H1 (cell line): Measurements from ENCODE around the gene VPS13D. TPM values are rescaled to one million over a fixed set of nuclear protein-coding genes. Genes with fewer than 3 reads are reported as not detected.

Experiments
- CTCF ChIA-PET: fragments of 300-600 bp; sonication (Branson Sonifier 250); formaldehyde crosslinking; loops from one replicate; lab custom pipeline; 2021; ENCODE audit not compliant: partially characterized antibody; lab: Charles Lee
- POLR2A ChIA-PET: fragments of 300-600 bp; sonication (Branson Sonifier 250); formaldehyde crosslinking; loops from one replicate; lab custom pipeline; 2021; ENCODE audit warnings: inconsistent platforms; ENCODE audit not compliant: partially characterized antibody; lab: Charles Lee
- DNase-seq, 2 experiments: peaks; one replicate each; pipeline versions ENCODE4 v3.0.0 to v3.0.0-alpha.2; 2010 to 2022; ENCODE audit warnings: low spot score in 2 of 2, low read depth in 1 of 2, mixed read lengths in 1 of 2
- FAIRE-seq: peaks from 2 replicates; lab custom pipeline; 2011; peaks lifted over from hg19 to GRCh38; lab: Jason Lieb, UNC
- H2AFZ ChIP-seq: 2 replicates; pipeline ENCODE4 v1.8.1; 2012; ENCODE audit warnings: low read length, inconsistent platforms
- H2AK5ac ChIP-seq: 2 replicates; pipeline ENCODE4 v1.6.1; 2013; ENCODE audit warnings: low read depth, low read length
- H2BK120ac ChIP-seq: replicated peaks from 2 replicates; pipeline ENCODE3; 2013; ENCODE audit warnings: low read depth, low read length, inconsistent platforms
- H2BK12ac ChIP-seq: 2 replicates; pipeline ENCODE4 v1.6.1; 2013; ENCODE audit warnings: low read depth, low read length
- H2BK15ac ChIP-seq: 2 replicates; pipeline ENCODE4 v1.6.1; 2013; ENCODE audit warnings: low read length
- H2BK20ac ChIP-seq: 2 replicates; pipeline ENCODE4 v1.6.1; 2013; ENCODE audit warnings: low read length
- H2BK5ac ChIP-seq: 2 replicates; pipeline ENCODE4 v1.6.1; 2013; ENCODE audit warnings: low read depth, low read length
- H3K14ac ChIP-seq: 2 replicates; pipeline ENCODE4 v1.6.1; 2013; ENCODE audit warnings: inconsistent platforms; ENCODE audit not compliant: insufficient read length
- H3K18ac ChIP-seq: 2 replicates; pipeline ENCODE4 v1.6.1; 2013; ENCODE audit warnings: low read length; ENCODE audit errors: extremely low read depth
- H3K23ac ChIP-seq: 2 replicates; pipeline ENCODE4 v1.6.1; 2013; ENCODE audit warnings: inconsistent platforms; ENCODE audit not compliant: insufficient read length
- H3K23me2 ChIP-seq: 2 replicates; pipeline ENCODE4 v1.6.1; 2013; ENCODE audit warnings: low read depth, low read length
- H3K27ac ChIP-seq: 2 replicates; pipeline ENCODE4 v1.6.1; 2011; ENCODE audit warnings: low read depth, low read length, inconsistent platforms
- H3K27me3 ChIP-seq, 4 experiments: replicated peaks in 1 of 4; 1 replicate in 1 of 4; 2 replicates in 3 of 4; pipeline versions ENCODE4 v1.6.1 to v1.8.1; 2011 to 2013; ENCODE audit warnings: low read length in 3 of 4, mild to moderate bottlenecking in 3 of 4, inconsistent platforms in 2 of 4, mixed read lengths in 2 of 4, moderate library complexity in 1 of 4; ENCODE audit not compliant: control insufficient read depth in 3 of 4, insufficient read depth in 3 of 4; ENCODE audit errors: extremely low read depth in 1 of 4
- H3K36me3 ChIP-seq, 4 experiments: 2 replicates each; pipeline versions ENCODE4 v1.6.1 to v1.8.1; 2011 to 2013; ENCODE audit warnings: mild to moderate bottlenecking in 4 of 4, low read length in 3 of 4, moderate library complexity in 2 of 4, control low read depth in 1 of 4, inconsistent platforms in 1 of 4; ENCODE audit not compliant: insufficient read depth in 4 of 4, control insufficient read depth in 2 of 4
- H3K4ac ChIP-seq: replicated peaks from 2 replicates; pipeline ENCODE3; 2013; ENCODE audit warnings: low read length, low read depth, mixed read lengths, inconsistent platforms; ENCODE audit not compliant: insufficient read length
- H3K4me1 ChIP-seq, 4 experiments: replicated peaks in 1 of 4; 1 replicate in 1 of 4; 2 replicates in 3 of 4; pipeline versions ENCODE4 v1.6.1 to v1.8.1; 2011 to 2013; ENCODE audit warnings: low read length in 3 of 4, inconsistent platforms in 2 of 4, mixed read lengths in 1 of 4; ENCODE audit not compliant: insufficient read depth in 4 of 4, control insufficient read depth in 3 of 4
- H3K4me2 ChIP-seq, 2 experiments: 2 replicates each; pipeline versions ENCODE4 v1.6.1 to v1.8.1; 2011 to 2013; ENCODE audit warnings: low read depth in 2 of 2, low read length in 2 of 2, control low read depth in 1 of 2, inconsistent platforms in 1 of 2, mild to moderate bottlenecking in 1 of 2; ENCODE audit not compliant: insufficient read depth in 1 of 2
- H3K4me3 ChIP-seq, 4 experiments: fragments of 200-600, 300-600 bp in 1 of 4; sonication (generic), shearing (Covaris generic), sonication (Bioruptor Twin) in 1 of 4; 2 replicates each; pipeline versions ENCODE4 v1.5.1 to v1.8.1; 2011 to 2016; ENCODE audit warnings: low read length in 4 of 4, low read depth in 3 of 4, control low read depth in 2 of 4, inconsistent platforms in 2 of 4, mild to moderate bottlenecking in 2 of 4, mixed read lengths in 1 of 4, moderate library complexity in 1 of 4; ENCODE audit not compliant: insufficient read depth in 2 of 4; ENCODE audit errors: extremely low read depth in 1 of 4
- H3K56ac ChIP-seq: replicated peaks from 2 replicates; pipeline ENCODE3; 2013; ENCODE audit warnings: low read depth, mild to moderate bottlenecking, mixed read lengths, low read length, inconsistent platforms; ENCODE audit not compliant: insufficient read length
- H3K79me1 ChIP-seq: 2 replicates; pipeline ENCODE4 v1.6.1; 2013; ENCODE audit warnings: low read depth, low read length, control low read depth
- H3K79me2 ChIP-seq, 2 experiments: 2 replicates each; pipeline versions ENCODE4 v1.6.1 to v1.8.1; 2012 to 2013; ENCODE audit warnings: low read length in 2 of 2, mild to moderate bottlenecking in 2 of 2, inconsistent platforms in 1 of 2; ENCODE audit not compliant: insufficient read depth in 2 of 2, control insufficient read depth in 1 of 2
- H3K9ac ChIP-seq, 4 experiments: replicated peaks in 1 of 4; 1 replicate in 1 of 4; 2 replicates in 3 of 4; pipeline versions ENCODE4 v1.6.1 to v1.8.1; 2011 to 2013; ENCODE audit warnings: low read depth in 3 of 4, low read length in 3 of 4, control low read depth in 2 of 4, mild to moderate bottlenecking in 2 of 4, moderate library complexity in 2 of 4, inconsistent platforms in 1 of 4; ENCODE audit errors: extremely low read depth in 1 of 4
- H3K9me3 ChIP-seq, 2 experiments: 2 replicates each; pipeline versions ENCODE4 v1.6.1 to v1.8.1; 2012 to 2013; ENCODE audit warnings: mild to moderate bottlenecking in 2 of 2, moderate library complexity in 2 of 2, control low read depth in 1 of 2, inconsistent platforms in 1 of 2, low read depth in 1 of 2, low read length in 1 of 2, mixed read lengths in 1 of 2; ENCODE audit not compliant: insufficient read depth in 2 of 2
- H4K20me1 ChIP-seq, 2 experiments: replicated peaks in 1 of 2; 2 replicates each; pipeline versions ENCODE3 to v1.8.1; 2011 to 2013; ENCODE audit warnings: inconsistent platforms in 2 of 2, low read length in 2 of 2, mild to moderate bottlenecking in 1 of 2; ENCODE audit not compliant: insufficient read depth in 2 of 2, control insufficient read depth in 1 of 2
- H4K5ac ChIP-seq: 2 replicates; pipeline ENCODE4 v1.6.1; 2013; ENCODE audit warnings: low read length, low read depth, mixed read lengths, inconsistent platforms; ENCODE audit not compliant: insufficient read length
- H4K8ac ChIP-seq: 2 replicates; pipeline ENCODE4 v1.8.0; 2013; ENCODE audit warnings: mild to moderate bottlenecking, moderate library complexity, low read length, inconsistent platforms; ENCODE audit not compliant: insufficient read depth; ENCODE audit errors: extremely low read depth
- H4K91ac ChIP-seq: replicated peaks from 2 replicates; pipeline ENCODE3; 2013; ENCODE audit warnings: low read length, mixed read lengths, inconsistent platforms; ENCODE audit not compliant: insufficient read length
- EZH2 ChIP-seq: fragments of 200-600 bp; sonication (generic); IDR thresholded peaks from 2 replicates; pipeline ENCODE4 v1.7.1; 2012; ENCODE audit warnings: low read depth, mild to moderate bottlenecking, moderate library complexity, low read length, inconsistent platforms; ENCODE audit not compliant: severe bottlenecking
- TCF12 ChIP-seq: IDR thresholded peaks from 2 replicates; pipeline ENCODE4 v1.6.1; 2011; ENCODE audit warnings: low read depth, mild to moderate bottlenecking, low read length
- WGBS, 2 experiments: shearing (Covaris generic) in 1 of 2; methylation state at CpG; one replicate each; pipeline versions ENCODE4 v1.1.6 to v1.1.7; 2013 to 2015; ENCODE audit warnings: low lambda C conversion rate in 2 of 2, mixed read lengths in 2 of 2, inconsistent platforms in 1 of 2, low coverage in 1 of 2, missing lambda C conversion rate in 1 of 2; ENCODE audit not compliant: insufficient replicate concordance in 2 of 2, insufficient coverage in 1 of 2, insufficient read length in 1 of 2; ENCODE audit errors: extremely low coverage in 1 of 2, missing lambda C conversion rate in 1 of 2; 5-methylcytosine and 5-hydroxymethylcytosine counted together
- polyA plus RNA-seq, 7 experiments: library from polyadenylated mRNA; depleted of rRNA in 3 of 7; stranded (reverse) in 5 of 7; unstranded in 2 of 7; fragments of >200 nt in 5 of 7; fragments of 200-250 nt in 2 of 7; gene quantifications; 1 replicate in 5 of 7; 2 replicates in 1 of 7; 4 replicates in 1 of 7; pipeline versions ENCODE4 v1.2.1 to v1.2.3, GENCODE V29; 2011 to 2013; ENCODE audit warnings: missing spikeins in 2 of 7, mixed read lengths in 2 of 7
- total RNA-seq: library from RNA; stranded (reverse); fragmentation: NEBNext Ultra II Directional; extraction: Animal tissue kit (Norgen Biotek cat#: 25700); gene quantifications from 2 replicates; pipeline ENCODE4 v1.2.1, GENCODE V29; 2021

The VPS13D gene
- total and polyA plus RNA-seq, 2 of the 8 experiments (the other 6 are each of a cell fraction or from before 2014, with no cell fraction given) = 10.9 to 31.2 TPM

GRCh38 chr1:12339811-12340543, 110.1 kb downstream of the VPS13D start:
- H3K27me3 ChIP-seq = no peaks in the 10 kb centered on the region
- H2BK5ac ChIP-seq = no peak overlapping the region; the same call in 1 of the 2 replicates
- no peak overlapping the region for H4K91ac ChIP-seq
- no peak overlapping the region for H3K4me2 ChIP-seq
- H4K8ac ChIP-seq = no peak overlapping the region
- H2BK120ac ChIP-seq = no peak overlapping the region
- no peak overlapping the region for H4K5ac ChIP-seq
- H3K9me3 ChIP-seq = no peaks in the 10 kb centered on the region
- no peak overlapping the region for H2BK15ac ChIP-seq
- H3K4me1 ChIP-seq = peaks cover 0 to 5% (median 3%) of the 10 kb centered on the region in 4 experiments; a peak in 3 of 7 replicates
- H3K18ac ChIP-seq = no peak overlapping the region
- no peaks in the 10 kb centered on the region for H3K79me1 ChIP-seq
- WGBS, 2 experiments = 81% methylated on average over 4 of the region's 4 CpGs; no CpG with 5 or more reads in 1 of the 2 experiments
- CTCF ChIA-PET = interaction anchor here (0.6 to 1.9 kb wide), 16 partner anchors 10 to 1189 kb away, joined by 3 to 9 read pairs (median 3); no protein-coding TSS in a partner anchor
- no peak overlapping the region for H2BK20ac ChIP-seq
- H3K23ac ChIP-seq = no peak overlapping the region
- 0 out of 2 replicates have a peak, but pooled peaks have one; percentile 28 for TF ChIP-seq TCF12
- no peak for TF ChIP-seq EZH2
- H3K79me2 ChIP-seq = no peaks in the 10 kb centered on the region
- H3K27ac ChIP-seq = no peak overlapping the region
- H2AK5ac ChIP-seq = no peak overlapping the region
- no peaks in the 10 kb centered on the region for H4K20me1 ChIP-seq
- no peak for DNase-seq
- no peak overlapping the region for H2AFZ ChIP-seq
- no peak overlapping the region for H3K14ac ChIP-seq
- no peak overlapping the region for H3K56ac ChIP-seq
- H3K4me3 ChIP-seq = no peak overlapping the region
- H3K23me2 ChIP-seq = no peaks in the 10 kb centered on the region
- FAIRE-seq = no peak
- no peak overlapping the region for H2BK12ac ChIP-seq
- no peak overlapping the region for H3K9ac ChIP-seq
- no peak overlapping the region for H3K4ac ChIP-seq
- peaks cover 0 to 9% (median 4%) of the 10 kb centered on the region in 4 experiments; a peak in 3 of 8 replicates for H3K36me3 ChIP-seq
- POLR2A ChIA-PET = interaction anchor here (0.7 to 1.3 kb wide), 2 partner anchors 20 to 324 kb away, joined by 3 read pairs; no protein-coding TSS in a partner anchor
